ENCODE data around the gene RXRA. TPM values are rescaled to one million over a fixed set of nuclear protein-coding genes. Genes with fewer than 3 reads are reported as not detected.

RXRA gene
- total RNA-seq, 2 donors from 2014 or later = 68.2 to 72.0 TPM

- Histone ChIP-seq H3K9ac (ENCODE audit: low read depth in 2 of 2, low read length in 2 of 2) (no peak overlapping the region), H3K9me3 (no peaks in the 10 kb centered on the region), H3K4me3 (no peak overlapping the region), H3K27me3 (no peaks in the 10 kb centered on the region), H3K27ac (no peak overlapping the region), H3K4me1 (peaks cover 6% of the 10 kb centered on the region), H3K36me3 (peaks cover 7% of the 10 kb centered on the region)
- TF ChIP-seq, protein P1, sequence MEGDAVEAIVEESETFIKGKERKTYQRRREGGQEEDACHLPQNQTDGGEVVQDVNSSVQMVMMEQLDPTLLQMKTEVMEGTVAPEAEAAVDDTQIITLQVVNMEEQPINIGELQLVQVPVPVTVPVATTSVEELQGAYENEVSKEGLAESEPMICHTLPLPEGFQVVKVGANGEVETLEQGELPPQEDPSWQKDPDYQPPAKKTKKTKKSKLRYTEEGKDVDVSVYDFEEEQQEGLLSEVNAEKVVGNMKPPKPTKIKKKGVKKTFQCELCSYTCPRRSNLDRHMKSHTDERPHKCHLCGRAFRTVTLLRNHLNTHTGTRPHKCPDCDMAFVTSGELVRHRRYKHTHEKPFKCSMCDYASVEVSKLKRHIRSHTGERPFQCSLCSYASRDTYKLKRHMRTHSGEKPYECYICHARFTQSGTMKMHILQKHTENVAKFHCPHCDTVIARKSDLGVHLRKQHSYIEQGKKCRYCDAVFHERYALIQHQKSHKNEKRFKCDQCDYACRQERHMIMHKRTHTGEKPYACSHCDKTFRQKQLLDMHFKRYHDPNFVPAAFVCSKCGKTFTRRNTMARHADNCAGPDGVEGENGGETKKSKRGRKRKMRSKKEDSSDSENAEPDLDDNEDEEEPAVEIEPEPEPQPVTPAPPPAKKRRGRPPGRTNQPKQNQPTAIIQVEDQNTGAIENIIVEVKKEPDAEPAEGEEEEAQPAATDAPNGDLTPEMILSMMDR (IDR thresholded peaks at IDR 0.05) = no peak
- intact Hi-C loops (cut with DNase I) = no loop called here
- no peak for DNase-seq
Measured at GRCh38 chr9:134420281-134420845, 94.1 kb downstream of the RXRA start.

- no peak for DNase-seq
- peaks cover 7% of the 10 kb centered on the region for H3K36me3 ChIP-seq
- no peak overlapping the region for H3K4me3 ChIP-seq
- no peaks in the 10 kb centered on the region for H3K27me3 ChIP-seq
- no peak overlapping the region for H3K9ac ChIP-seq (ENCODE audit: low read depth in 2 of 2, low read length in 2 of 2)
- H3K9me3 ChIP-seq = no peaks in the 10 kb centered on the region
- TF ChIP-seq, protein P1 (IDR thresholded peaks at IDR 0.05) = no peak
- peaks cover 6% of the 10 kb centered on the region for H3K4me1 ChIP-seq
- intact Hi-C loops (cut with DNase I) = no loop called here
- no peak overlapping the region for H3K27ac ChIP-seq
Measured at GRCh38 chr9:134420974-134421432, 94.7 kb downstream of the RXRA start.

DNA sequence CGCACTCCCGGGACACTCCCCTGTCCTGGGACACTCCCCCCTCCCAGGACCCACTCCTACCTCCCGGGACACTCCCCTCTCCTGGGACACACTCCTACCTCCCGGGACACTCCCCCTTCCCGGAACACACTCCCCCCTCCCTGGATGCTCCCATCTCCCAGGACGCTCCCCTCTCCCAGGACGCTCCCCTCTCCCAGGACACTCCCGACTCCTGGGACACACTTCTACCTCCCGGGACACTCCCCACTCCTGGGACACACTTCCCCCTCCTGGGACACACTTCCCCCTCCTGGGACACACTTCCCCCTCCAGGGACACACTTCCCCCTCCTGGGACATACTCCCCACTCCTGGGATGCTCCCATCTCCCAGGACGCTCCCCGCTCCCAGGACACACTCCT is 95.6 kb downstream of the RXRA start:
- intact Hi-C loops (cut with DNase I) = no loop called here
- peaks cover 7% of the 10 kb centered on the region for H3K36me3 ChIP-seq
- TF ChIP-seq, protein P1 (IDR thresholded peaks at IDR 0.05) = no peak
- no peaks in the 10 kb centered on the region for H3K9me3 ChIP-seq
- no peak for DNase-seq
- no peak overlapping the region for H3K9ac ChIP-seq (ENCODE audit: low read depth in 2 of 2, low read length in 2 of 2)
- H3K27me3 ChIP-seq = no peaks in the 10 kb centered on the region
- H3K4me1 ChIP-seq = peaks cover 6% of the 10 kb centered on the region
- H3K27ac ChIP-seq = no peak overlapping the region
- H3K4me3 ChIP-seq = no peak overlapping the region

DNA sequence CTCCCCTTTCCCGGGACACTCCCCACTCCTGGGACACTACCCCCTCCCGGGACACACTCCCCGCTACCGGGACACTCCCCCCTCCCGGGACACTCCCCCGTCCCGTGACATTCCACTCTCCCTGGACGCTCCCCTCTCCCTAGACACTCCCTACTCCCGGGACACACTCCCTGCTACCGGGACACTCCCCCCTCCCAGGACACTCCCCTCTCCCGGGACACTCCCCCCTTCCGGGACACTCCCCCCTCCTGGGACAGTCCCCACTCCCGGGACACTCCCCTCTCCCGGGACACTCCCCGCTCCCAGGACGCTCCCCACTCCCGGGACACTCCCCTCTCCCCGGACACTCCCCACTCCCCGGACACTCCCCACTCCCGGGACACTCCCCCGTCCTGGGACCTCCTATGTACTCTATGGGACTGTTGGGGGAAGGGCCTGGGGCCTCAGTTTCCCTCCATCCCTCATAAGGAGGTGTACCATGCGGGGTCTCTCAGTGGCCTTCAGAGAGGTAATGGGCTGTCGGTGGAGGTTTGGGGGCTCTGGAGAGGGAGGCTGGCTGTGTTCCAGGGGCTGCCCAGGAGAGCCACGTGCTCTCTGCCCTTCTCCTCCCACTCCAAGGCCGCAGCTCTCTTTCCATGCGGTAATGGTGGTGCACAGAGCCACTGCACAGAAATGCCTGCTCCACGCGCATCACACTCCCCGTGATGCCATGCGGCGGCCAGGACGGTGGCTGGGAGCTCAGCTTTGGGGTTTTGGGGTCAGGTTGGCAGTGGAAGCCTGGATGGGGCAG is 96.2 kb downstream of the RXRA start:
- TF ChIP-seq, protein P1 (IDR thresholded peaks at IDR 0.05) = no peak
- DNase-seq = peak; percentile 92
- Histone ChIP-seq H3K27me3 (no peaks in the 10 kb centered on the region), H3K4me1 (peaks cover 6% of the 10 kb centered on the region), H3K9me3 (no peaks in the 10 kb centered on the region), H3K36me3 (peaks cover 1% of the 10 kb centered on the region), H3K4me3 (no peak overlapping the region), H3K27ac (no peak overlapping the region), H3K9ac (ENCODE audit: low read depth in 2 of 2, low read length in 2 of 2) (peak overlapping the region; percentile 26 to 27)
- intact Hi-C loops (cut with DNase I) = no loop called here

DNA sequence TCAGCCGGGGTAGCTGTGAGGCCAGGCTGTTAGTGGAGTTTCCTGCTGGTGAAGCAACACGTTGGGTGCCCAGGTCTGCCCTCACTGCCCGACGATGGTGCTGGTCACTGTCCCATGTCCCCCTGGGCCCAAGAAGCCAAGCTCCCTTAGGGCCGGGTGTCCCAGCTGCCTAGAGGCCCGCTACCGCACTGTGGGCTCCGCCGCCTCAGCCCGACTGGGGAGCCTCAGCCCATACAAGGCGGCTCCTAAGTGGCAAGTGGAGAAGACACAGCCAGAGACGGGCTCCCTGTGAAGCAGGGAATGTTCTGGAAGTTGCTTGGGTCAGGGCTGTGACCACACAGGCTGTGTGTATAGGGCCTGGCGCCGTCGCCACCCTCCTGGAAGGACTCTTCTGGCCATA is 96.9 kb downstream of the RXRA start:
- no peak for DNase-seq
- Histone ChIP-seq H3K9me3 (no peaks in the 10 kb centered on the region), H3K27ac (peak overlapping the region; percentile 17), H3K27me3 (no peaks in the 10 kb centered on the region), H3K4me1 (peaks cover 6% of the 10 kb centered on the region), H3K36me3 (no peaks in the 10 kb centered on the region), H3K4me3 (no peak overlapping the region), H3K9ac (ENCODE audit: low read depth in 2 of 2, low read length in 2 of 2) (peak overlapping the region in 1 of 2 donors; percentile 26)
- TF ChIP-seq, protein P1 (IDR thresholded peaks at IDR 0.05) = no peak
- intact Hi-C loops (cut with DNase I) = no loop called here
